GM19328 (cell line): ENCODE results near the gene CEACAM6.
"Not testable (repeated sequence)": the region's sequence is repeated elsewhere in the genome, so short reads cannot be mapped to it uniquely, and the experiment has no call there.

ENCODE experiments used
- ATAC-seq: cut with Tn5 transposase; IDR thresholded peaks from one replicate; pipeline ENCODE4 v1.9.1; 2021; ENCODE audit warnings: mild to moderate bottlenecking, moderate library complexity; ENCODE audit not compliant: unreplicated experiment

CEACAM6 gene

GRCh38 chr19:41755328-41755913 is at the start of gene CEACAM6:
CEACAM6 (plus strand) TSS chr19:41755530; CDS start chr19:41755639, 109 bp downstream.
- ATAC-seq: no peak

- no peak for ATAC-seq
Measured at GRCh38 chr19:41706741-41707501, 48.4 kb upstream of the CEACAM6 start.

GRCh38 chr19:41707502-41707812 is 47.9 kb upstream of the CEACAM6 start:
- ATAC-seq: no peak

- ATAC-seq: no peak
Measured at GRCh38 chr19:41707871-41708371, 47.4 kb upstream of the CEACAM6 start.

GRCh38 chr19:41708481-41708880 is 46.8 kb upstream of the CEACAM6 start, which contains the start of gene CEACAM5:
CEACAM5 (plus strand) TSS chr19:41708626; CDS start chr19:41708732, 106 bp downstream.
- ATAC-seq: no peak

GRCh38 chr19:41709516-41709915 is 45.8 kb upstream of the CEACAM6 start:
- ATAC-seq: not testable (repeated sequence)

- no peak for ATAC-seq
Measured at GRCh38 chr19:41709951-41710645, 45.2 kb upstream of the CEACAM6 start.

GRCh38 chr19:41711376-41712261 is 43.7 kb upstream of the CEACAM6 start:
- ATAC-seq: no peak

GRCh38 chr19:41714598-41714997 is 40.7 kb upstream of the CEACAM6 start:
- no peak for ATAC-seq

GRCh38 chr19:41718761-41719160 is 36.6 kb upstream of the CEACAM6 start:
- ATAC-seq: no peak

- ATAC-seq: no peak
Measured at GRCh38 chr19:41720103-41720502, 35.2 kb upstream of the CEACAM6 start.

GRCh38 chr19:41726493-41726892 is 28.8 kb upstream of the CEACAM6 start:
- ATAC-seq: no peak

- no peak for ATAC-seq
Measured at GRCh38 chr19:41734156-41734555, 21.2 kb upstream of the CEACAM6 start.

- ATAC-seq: no peak
Measured at GRCh38 chr19:41734585-41734984, 20.7 kb upstream of the CEACAM6 start.

GRCh38 chr19:41735071-41735600 is 20.2 kb upstream of the CEACAM6 start:
- ATAC-seq: no peak

- no peak for ATAC-seq
Measured at GRCh38 chr19:41739361-41739760, 16.0 kb upstream of the CEACAM6 start.

GRCh38 chr19:41740415-41741243 is 14.7 kb upstream of the CEACAM6 start:
- no peak for ATAC-seq

GRCh38 chr19:41741244-41741554 is 14.1 kb upstream of the CEACAM6 start:
- ATAC-seq: no peak

GRCh38 chr19:41744850-41745249 is 10.5 kb upstream of the CEACAM6 start:
- no peak for ATAC-seq

- ATAC-seq: no peak
Measured at GRCh38 chr19:41745756-41746155, 9.6 kb upstream of the CEACAM6 start.
